Testis (tissue), 3 donors: ENCODE results near the gene MXRA8. TPM values are rescaled to one million over a fixed set of nuclear protein-coding genes. Genes with fewer than 3 reads are reported as not detected.

Experiments
- DNase-seq: peaks from one replicate; pipeline ENCODE4 v3.0.0-alpha.2; 2019
- H3K27ac ChIP-seq, 2 donors: fragments of 200-600 bp; sonication (generic); one replicate each; pipeline ENCODE4 v1.5.1; 2019
- H3K27me3 ChIP-seq: fragments of 200-600 bp; sonication (generic); one replicate; pipeline ENCODE4 v1.5.1; 2019
- H3K36me3 ChIP-seq: fragments of 200-600 bp; sonication (generic); one replicate; pipeline ENCODE4 v1.5.1; 2017; ENCODE audit warnings: low read depth; ENCODE audit errors: missing control alignments
- H3K4me1 ChIP-seq: fragments of 200-600 bp; sonication (generic); one replicate; pipeline ENCODE4 v1.5.1; 2019
- H3K4me3 ChIP-seq, 2 donors: fragments of 200-600 bp; sonication (generic); one replicate each; pipeline ENCODE4 v1.5.1; 2017 to 2019
- H3K9me3 ChIP-seq: fragments of 200-600 bp; sonication (generic); one replicate; pipeline ENCODE4 v1.5.1; 2017
- CTCF ChIP-seq, 3 experiments: fragments of 450-650 bp in 2 of 3; fragments of 200-600 bp in 1 of 3; sonication (generic) in 1 of 3; IDR thresholded peaks; one replicate each; pipeline ENCODE4 v1.5.1; 2016 to 2019; ENCODE audit warnings: antibody characterized with exemption in 3 of 3, mild to moderate bottlenecking in 2 of 3, moderate library complexity in 1 of 3
- POLR2A ChIP-seq: fragments of 450-650 bp; IDR thresholded peaks from one replicate; pipeline ENCODE4 v1.6.1; 2017; ENCODE audit warnings: antibody characterized with exemption, mild to moderate bottlenecking, moderate library complexity
- WGBS, 2 donors: methylation state at CpG; one replicate each; pipeline ENCODE4 v1.1.5; 2018; 5-methylcytosine and 5-hydroxymethylcytosine counted together
- intact Hi-C: fragments of 100-400 bp; cut with DNase I; formaldehyde crosslinking; loops from one replicate; pipeline ENCODE4 v1.15.1; 2023; ENCODE audit warnings: low total_unique reads
- polyA plus RNA-seq: library from polyadenylated mRNA; stranded (reverse); fragments of 350-450 nt; fragmentation: Illumina TruSeq; extraction: RNeasy Lipid Tissue Mini Kit (QIAGEN cat#74804); gene quantifications from one replicate; pipeline ENCODE4 v1.2.3, GENCODE V29; 2014; ENCODE audit warnings: low read depth, low replicate concordance; ENCODE audit not compliant: insufficient read depth
- total RNA-seq, 2 donors: library from RNA; depleted of rRNA; stranded (reverse); fragments of >200 nt; gene quantifications; one replicate each; pipeline ENCODE4 v1.2.3, GENCODE V29; 2016

The MXRA8 gene
- total and polyA plus RNA-seq, 3 donors from 2014 or later, result 60.2 to 102 (median 63.3) TPM

- intact Hi-C loops, result no loop called here
- no peak for DNase-seq
- no peaks in the 10 kb centered on the region for H3K9me3 ChIP-seq
- WGBS, 2 donors, result 82 to 84% methylated on average over 33 to 34 of the region's 35 CpGs
- H3K4me1 ChIP-seq, result peaks cover 30% of the 10 kb centered on the region
- H3K36me3 ChIP-seq, result no peaks in the 10 kb centered on the region
- H3K27ac ChIP-seq, result peak overlapping the region; percentile 23 to 68
- TF ChIP-seq CTCF (IDR thresholded peaks at IDR 0.05) (no peak), POLR2A (no peak)
- H3K4me3 ChIP-seq, result no peak overlapping the region
- H3K27me3 ChIP-seq, result no peaks in the 10 kb centered on the region
Observed at GRCh38 chr1:1361233-1361981, 3.1 kb upstream of the MXRA8 start.

- peak overlapping the region in 1 of 2 donors; percentile 90 for H3K27ac ChIP-seq
- no peaks in the 10 kb centered on the region for H3K9me3 ChIP-seq
- peaks cover 33% of the 10 kb centered on the region for H3K4me1 ChIP-seq
- no peaks in the 10 kb centered on the region for H3K36me3 ChIP-seq
- intact Hi-C loops, result no loop called here
- TF ChIP-seq POLR2A (no peak), CTCF (IDR thresholded peaks at IDR 0.05) (no peak)
- no peaks in the 10 kb centered on the region for H3K27me3 ChIP-seq
- 79 to 82% methylated on average over 15 to 20 of the region's 20 CpGs for WGBS, 2 donors
- H3K4me3 ChIP-seq, result no peak overlapping the region
- DNase-seq, result no peak
Observed at GRCh38 chr1:1360506-1361169, 2.3 kb upstream of the MXRA8 start.

DNA sequence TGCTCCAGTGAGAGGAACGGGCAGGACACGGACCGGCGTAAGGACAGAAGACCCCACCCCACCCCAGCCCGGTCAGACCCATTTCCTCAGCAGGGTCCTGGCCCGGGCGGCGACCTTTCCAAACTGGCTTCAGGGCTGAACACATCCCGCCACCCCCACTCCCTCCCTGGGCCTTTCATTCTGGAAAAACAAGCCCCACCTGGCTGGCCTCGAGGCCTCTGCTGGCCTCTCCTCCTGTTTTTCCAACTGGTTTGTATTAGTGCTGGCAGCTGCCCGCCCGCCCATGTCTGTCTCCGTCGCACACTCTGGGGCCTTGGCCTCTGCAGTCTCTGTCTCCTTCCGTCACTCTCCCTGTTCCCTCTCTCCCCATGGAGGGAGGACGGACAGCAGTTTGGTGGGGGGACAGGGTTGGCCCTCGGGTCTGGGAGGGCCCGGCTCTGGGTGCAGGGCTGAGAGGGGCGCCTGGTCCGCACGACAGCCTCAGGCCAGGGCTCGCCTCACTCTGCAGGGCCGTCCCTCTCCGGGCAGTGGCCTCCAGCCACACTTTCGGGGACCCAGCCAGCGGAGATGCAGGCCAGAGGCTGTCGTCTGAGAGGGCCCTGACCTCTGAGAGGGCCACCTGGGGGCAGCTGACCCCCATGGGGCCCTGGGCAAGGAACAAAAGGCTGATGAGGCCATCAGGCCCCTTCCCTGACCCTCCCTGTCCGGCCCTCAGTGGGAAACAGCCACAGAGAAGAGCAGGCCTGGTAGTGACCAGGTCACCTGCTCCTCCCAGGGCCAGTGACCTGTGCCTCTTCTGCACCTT, 1.5 kb upstream of the MXRA8 start:
- peaks cover 33% of the 10 kb centered on the region for H3K4me1 ChIP-seq
- WGBS, 2 donors, result 46 to 56% methylated on average over 12 to 28 of the region's 28 CpGs
- peak; percentile 74 for DNase-seq
- H3K9me3 ChIP-seq, result no peaks in the 10 kb centered on the region
- H3K27me3 ChIP-seq, result no peaks in the 10 kb centered on the region
- no peak overlapping the region for H3K4me3 ChIP-seq
- TF ChIP-seq CTCF (IDR thresholded peaks at IDR 0.05) (no peak), POLR2A (no peak)
- H3K36me3 ChIP-seq, result no peaks in the 10 kb centered on the region
- peak overlapping the region; percentile 86 to 90 for H3K27ac ChIP-seq
- intact Hi-C loops, result no loop called here

GRCh38 chr1:1359308-1359663, 931 bp upstream of the MXRA8 start:
- Histone ChIP-seq H3K27ac (peak overlapping the region; percentile 86 to 90), H3K4me1 (peaks cover 38% of the 10 kb centered on the region), H3K4me3 (no peak overlapping the region), H3K36me3 (no peaks in the 10 kb centered on the region), H3K27me3 (no peaks in the 10 kb centered on the region), H3K9me3 (no peaks in the 10 kb centered on the region)
- no peak for TF ChIP-seq CTCF (IDR thresholded peaks at IDR 0.05)
- TF ChIP-seq POLR2A, result no peak
- WGBS, 2 donors, result 42 to 58% methylated on average over 5 to 6 of the region's 6 CpGs
- DNase-seq, result peak; percentile 64
- intact Hi-C loops, result no loop called here
